ENCODE results near the gene GRIP2. TPM values are rescaled to one million over a fixed set of nuclear protein-coding genes. Genes with fewer than 3 reads are reported as not detected.

The GRIP2 gene
- polyA plus RNA-seq, 1 donor from 2014 or later, result 8.6 TPM

DNA sequence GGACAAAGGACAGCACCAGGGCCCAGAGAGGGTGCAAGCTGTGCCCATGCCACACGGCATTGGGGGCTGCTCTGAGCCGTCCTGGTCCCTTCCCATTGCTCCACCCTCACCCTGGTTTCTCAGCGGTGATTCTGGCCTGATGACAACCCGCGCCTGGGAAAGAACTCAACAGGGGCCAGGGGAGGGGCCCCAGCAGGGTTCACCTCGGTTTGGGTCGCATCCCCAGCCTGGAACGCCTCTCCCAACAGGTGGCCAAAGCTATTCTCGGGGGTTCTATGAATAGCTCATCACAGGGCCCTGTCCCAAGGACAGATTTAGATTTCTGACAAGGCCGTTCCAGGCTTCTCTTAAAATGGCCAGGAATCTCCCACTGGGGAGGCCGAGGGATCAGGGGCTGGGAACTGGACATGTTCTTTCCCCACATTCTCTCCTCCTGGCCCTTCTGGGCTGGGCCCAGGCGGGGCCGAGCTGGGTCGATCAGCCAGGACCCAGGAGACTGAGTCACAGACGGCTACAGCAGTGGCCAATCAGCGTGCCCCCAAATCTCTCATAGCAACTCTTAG is 17.9 kb downstream of the GRIP2 start:
- H4K20me1 ChIP-seq (ENCODE audit: insufficient read depth), result no peaks in the 10 kb centered on the region
- H3K9ac ChIP-seq (ENCODE audit: low read length), result no peak overlapping the region
- no peak overlapping the region for H3K27ac ChIP-seq (ENCODE audit: low read length)
- H3K79me2 ChIP-seq (replicated peaks; ENCODE audit: insufficient read depth, low read length), result no peaks in the 10 kb centered on the region
- H3K9me2 ChIP-seq (ENCODE audit: insufficient read depth, low read length), result no peaks in the 10 kb centered on the region
- no peaks in the 10 kb centered on the region for H3F3A ChIP-seq (ENCODE audit: insufficient read depth, low read length, poor library complexity, severe bottlenecking)
- no peaks in the 10 kb centered on the region for H3K27me3 ChIP-seq (ENCODE audit: insufficient read depth, low read depth, low read length)
- no peak overlapping the region for H3K4me2 ChIP-seq (ENCODE audit: low read length)
- no peak overlapping the region for H2AFZ ChIP-seq (ENCODE audit: low read depth, low read length)
- H3K36me3 ChIP-seq (ENCODE audit: insufficient read depth, low read length), result no peaks in the 10 kb centered on the region
- H3K4me3 ChIP-seq (ENCODE audit: low read length), result no peak overlapping the region
- TF ChIP-seq EP300 (conservative IDR thresholded peaks at IDR 0.05; ENCODE audit: poor library complexity, severe bottlenecking) (no peak), POLR2AphosphoS5 (IDR thresholded peaks at IDR 0.05) (no peak), MXI1 (conservative IDR thresholded peaks at IDR 0.05; ENCODE audit: poor library complexity, severe bottlenecking) (no peak), SMC3 (conservative IDR thresholded peaks at IDR 0.05; ENCODE audit: poor library complexity) (no peak), RAD21 (conservative IDR thresholded peaks at IDR 0.05) (no peak), TAF1 (IDR thresholded peaks at IDR 0.05; ENCODE audit: low read depth) (no peak), EZH2 (IDR thresholded peaks at IDR 0.05; ENCODE audit: borderline replicate concordance, insufficient read depth, low read length, poor library complexity, severe bottlenecking) (no peak)
- TF ChIP-seq, protein P1, sequence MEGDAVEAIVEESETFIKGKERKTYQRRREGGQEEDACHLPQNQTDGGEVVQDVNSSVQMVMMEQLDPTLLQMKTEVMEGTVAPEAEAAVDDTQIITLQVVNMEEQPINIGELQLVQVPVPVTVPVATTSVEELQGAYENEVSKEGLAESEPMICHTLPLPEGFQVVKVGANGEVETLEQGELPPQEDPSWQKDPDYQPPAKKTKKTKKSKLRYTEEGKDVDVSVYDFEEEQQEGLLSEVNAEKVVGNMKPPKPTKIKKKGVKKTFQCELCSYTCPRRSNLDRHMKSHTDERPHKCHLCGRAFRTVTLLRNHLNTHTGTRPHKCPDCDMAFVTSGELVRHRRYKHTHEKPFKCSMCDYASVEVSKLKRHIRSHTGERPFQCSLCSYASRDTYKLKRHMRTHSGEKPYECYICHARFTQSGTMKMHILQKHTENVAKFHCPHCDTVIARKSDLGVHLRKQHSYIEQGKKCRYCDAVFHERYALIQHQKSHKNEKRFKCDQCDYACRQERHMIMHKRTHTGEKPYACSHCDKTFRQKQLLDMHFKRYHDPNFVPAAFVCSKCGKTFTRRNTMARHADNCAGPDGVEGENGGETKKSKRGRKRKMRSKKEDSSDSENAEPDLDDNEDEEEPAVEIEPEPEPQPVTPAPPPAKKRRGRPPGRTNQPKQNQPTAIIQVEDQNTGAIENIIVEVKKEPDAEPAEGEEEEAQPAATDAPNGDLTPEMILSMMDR (IDR thresholded peaks at IDR 0.05; ENCODE audit: poor library complexity, severe bottlenecking), result no peak
- TF ChIP-seq, protein P2, sequence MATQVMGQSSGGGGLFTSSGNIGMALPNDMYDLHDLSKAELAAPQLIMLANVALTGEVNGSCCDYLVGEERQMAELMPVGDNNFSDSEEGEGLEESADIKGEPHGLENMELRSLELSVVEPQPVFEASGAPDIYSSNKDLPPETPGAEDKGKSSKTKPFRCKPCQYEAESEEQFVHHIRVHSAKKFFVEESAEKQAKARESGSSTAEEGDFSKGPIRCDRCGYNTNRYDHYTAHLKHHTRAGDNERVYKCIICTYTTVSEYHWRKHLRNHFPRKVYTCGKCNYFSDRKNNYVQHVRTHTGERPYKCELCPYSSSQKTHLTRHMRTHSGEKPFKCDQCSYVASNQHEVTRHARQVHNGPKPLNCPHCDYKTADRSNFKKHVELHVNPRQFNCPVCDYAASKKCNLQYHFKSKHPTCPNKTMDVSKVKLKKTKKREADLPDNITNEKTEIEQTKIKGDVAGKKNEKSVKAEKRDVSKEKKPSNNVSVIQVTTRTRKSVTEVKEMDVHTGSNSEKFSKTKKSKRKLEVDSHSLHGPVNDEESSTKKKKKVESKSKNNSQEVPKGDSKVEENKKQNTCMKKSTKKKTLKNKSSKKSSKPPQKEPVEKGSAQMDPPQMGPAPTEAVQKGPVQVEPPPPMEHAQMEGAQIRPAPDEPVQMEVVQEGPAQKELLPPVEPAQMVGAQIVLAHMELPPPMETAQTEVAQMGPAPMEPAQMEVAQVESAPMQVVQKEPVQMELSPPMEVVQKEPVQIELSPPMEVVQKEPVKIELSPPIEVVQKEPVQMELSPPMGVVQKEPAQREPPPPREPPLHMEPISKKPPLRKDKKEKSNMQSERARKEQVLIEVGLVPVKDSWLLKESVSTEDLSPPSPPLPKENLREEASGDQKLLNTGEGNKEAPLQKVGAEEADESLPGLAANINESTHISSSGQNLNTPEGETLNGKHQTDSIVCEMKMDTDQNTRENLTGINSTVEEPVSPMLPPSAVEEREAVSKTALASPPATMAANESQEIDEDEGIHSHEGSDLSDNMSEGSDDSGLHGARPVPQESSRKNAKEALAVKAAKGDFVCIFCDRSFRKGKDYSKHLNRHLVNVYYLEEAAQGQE (IDR thresholded peaks at IDR 0.05; ENCODE audit: borderline replicate concordance), result no peak
- H3K9me3 ChIP-seq (ENCODE audit: low read length), result no peaks in the 10 kb centered on the region

DNA sequence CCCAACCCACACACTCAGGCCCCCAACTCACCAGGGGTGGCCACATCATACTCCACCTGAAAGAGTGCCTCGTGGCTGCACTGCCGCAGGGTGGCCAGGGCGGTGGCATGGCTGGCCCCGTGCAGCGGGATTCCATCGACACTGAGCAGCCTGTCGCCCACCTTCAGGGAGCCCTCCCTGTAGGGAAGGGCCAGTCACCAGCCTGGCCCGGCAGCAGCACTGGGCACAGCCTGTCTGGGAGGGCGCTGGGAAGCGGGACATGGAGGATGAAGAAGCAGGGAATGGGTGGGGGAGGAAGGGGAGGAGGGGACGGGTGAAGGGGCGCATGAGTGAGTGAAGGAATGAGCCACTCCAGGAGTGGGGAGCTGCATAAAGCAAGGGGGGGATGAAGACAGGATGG is 18.5 kb downstream of the GRIP2 start:
- no peak for TF ChIP-seq SMC3 (conservative IDR thresholded peaks at IDR 0.05; ENCODE audit: poor library complexity)
- TF ChIP-seq, protein P2 (IDR thresholded peaks at IDR 0.05; ENCODE audit: borderline replicate concordance), result no peak
- no peak for TF ChIP-seq RAD21 (conservative IDR thresholded peaks at IDR 0.05)
- TF ChIP-seq MXI1 (conservative IDR thresholded peaks at IDR 0.05; ENCODE audit: poor library complexity, severe bottlenecking), result no peak
- no peak for TF ChIP-seq EP300 (conservative IDR thresholded peaks at IDR 0.05; ENCODE audit: poor library complexity, severe bottlenecking)
- TF ChIP-seq, protein P1 (IDR thresholded peaks at IDR 0.05; ENCODE audit: poor library complexity, severe bottlenecking), result no peak
- TF ChIP-seq TAF1 (IDR thresholded peaks at IDR 0.05; ENCODE audit: low read depth), result no peak
- no peak overlapping the region for H3K27ac ChIP-seq (ENCODE audit: low read length)

More for the DNA sequence above, 18.5 kb downstream of the GRIP2 start:
- H2AFZ ChIP-seq (ENCODE audit: low read depth, low read length), result no peak overlapping the region
- no peak overlapping the region for H3K4me2 ChIP-seq (ENCODE audit: low read length)
- H4K20me1 ChIP-seq (ENCODE audit: insufficient read depth), result no peaks in the 10 kb centered on the region
- H3K4me3 ChIP-seq (ENCODE audit: low read length), result no peak overlapping the region
- no peaks in the 10 kb centered on the region for H3K9me2 ChIP-seq (ENCODE audit: insufficient read depth, low read length)
- H3K9me3 ChIP-seq (ENCODE audit: low read length), result no peaks in the 10 kb centered on the region
- H3K36me3 ChIP-seq (ENCODE audit: insufficient read depth, low read length), result no peaks in the 10 kb centered on the region
- H3K27me3 ChIP-seq (ENCODE audit: insufficient read depth, low read depth, low read length), result no peaks in the 10 kb centered on the region
- no peak overlapping the region for H3K9ac ChIP-seq (ENCODE audit: low read length)
- H3F3A ChIP-seq (ENCODE audit: insufficient read depth, low read length, poor library complexity, severe bottlenecking), result no peaks in the 10 kb centered on the region
- no peaks in the 10 kb centered on the region for H3K79me2 ChIP-seq (replicated peaks; ENCODE audit: insufficient read depth, low read length)
